SU-DHL-6 (cell line): ENCODE measurements around the gene SMAP1.

Experiments
- H2AFZ ChIP-seq: fragments of 200-600 bp; sonication (generic); 2 replicates; pipeline ENCODE4 v1.6.1; 2014; ENCODE audit warnings: low read depth, mild to moderate bottlenecking, moderate library complexity, mixed read lengths, antibody characterized with exemption, low read length; ENCODE audit not compliant: severe bottlenecking
- H3F3A ChIP-seq: fragments of 200-600 bp; shearing (Covaris generic); 2 replicates; pipeline ENCODE4 v1.6.0; 2016; ENCODE audit warnings: antibody characterized with exemption, mild to moderate bottlenecking; ENCODE audit not compliant: insufficient read depth
- H3K27ac ChIP-seq: fragments of 200-600 bp; sonication (generic); 2 replicates; pipeline ENCODE4 v1.5.1; 2016; ENCODE audit warnings: low read depth, mild to moderate bottlenecking, low read length, moderate library complexity, mixed read lengths
- H3K27me3 ChIP-seq: fragments of 200-600 bp; sonication (generic), shearing (Covaris generic); 2 replicates; pipeline ENCODE4 v1.6.0; 2014; ENCODE audit warnings: mild to moderate bottlenecking, low read length
- H3K36me3 ChIP-seq: fragments of 200-600 bp; sonication (generic); 2 replicates; pipeline ENCODE4 v1.6.1; 2014; ENCODE audit warnings: mild to moderate bottlenecking, low read length, mixed read lengths
- H3K4me2 ChIP-seq: fragments of 300-600, 200-600 bp; shearing (Covaris generic), sonication (generic); 2 replicates; pipeline ENCODE4 v1.6.0; 2014; ENCODE audit warnings: low read length, low read depth, mild to moderate bottlenecking; ENCODE audit not compliant: poor library complexity, severe bottlenecking
- H3K4me3 ChIP-seq: fragments of 200-600 bp; sonication (generic); 2 replicates; pipeline ENCODE4 v1.5.1; 2014; ENCODE audit warnings: antibody characterized with exemption, low read length, mild to moderate bottlenecking, mixed read lengths; ENCODE audit not compliant: insufficient read depth, poor library complexity, severe bottlenecking
- H3K79me2 ChIP-seq: fragments of 200-600 bp; sonication (generic); 2 replicates; pipeline ENCODE4 v1.6.1; 2014; ENCODE audit warnings: mild to moderate bottlenecking, low read length, moderate library complexity; ENCODE audit not compliant: insufficient read depth
- H3K9ac ChIP-seq: fragments of 200-600 bp; sonication (generic); 2 replicates; pipeline ENCODE4 v1.7.0; 2014; ENCODE audit warnings: mild to moderate bottlenecking, low read length
- H3K9me2 ChIP-seq: fragments of 200-600 bp; sonication (generic); replicated peaks from 2 replicates; pipeline ENCODE4 v1.6.1; 2014; ENCODE audit warnings: low read length; ENCODE audit not compliant: insufficient read depth
- H3K9me3 ChIP-seq: fragments of 200-600 bp; sonication (generic); 2 replicates; pipeline ENCODE4 v1.6.1; 2014; ENCODE audit warnings: low read length, mixed read lengths; ENCODE audit not compliant: insufficient read depth
- H4K20me1 ChIP-seq: fragments of 200-600 bp; sonication (generic); 2 replicates; pipeline ENCODE4 v1.6.1; 2014; ENCODE audit warnings: low read depth, mild to moderate bottlenecking, antibody characterized with exemption, low read length, moderate library complexity, mixed read lengths
- EZH2phosphoT487 ChIP-seq: fragments of 200-600 bp; sonication (generic), shearing (Covaris generic); conservative IDR thresholded peaks from 2 replicates; pipeline ENCODE4 v1.6.1; 2018; ENCODE audit warnings: mild to moderate bottlenecking, antibody characterized with exemption, low read length, moderate library complexity, mixed read lengths
- TF ChIP-seq, protein P1 (sequence below): fragments of 200-600 bp; sonication (generic); IDR thresholded peaks from one replicate; pipeline ENCODE4 v1.5.1; 2017; ENCODE audit warnings: antibody characterized with exemption, mild to moderate bottlenecking, low read length, moderate library complexity; ENCODE audit not compliant: insufficient read depth, poor library complexity, severe bottlenecking

The SMAP1 gene

DNA sequence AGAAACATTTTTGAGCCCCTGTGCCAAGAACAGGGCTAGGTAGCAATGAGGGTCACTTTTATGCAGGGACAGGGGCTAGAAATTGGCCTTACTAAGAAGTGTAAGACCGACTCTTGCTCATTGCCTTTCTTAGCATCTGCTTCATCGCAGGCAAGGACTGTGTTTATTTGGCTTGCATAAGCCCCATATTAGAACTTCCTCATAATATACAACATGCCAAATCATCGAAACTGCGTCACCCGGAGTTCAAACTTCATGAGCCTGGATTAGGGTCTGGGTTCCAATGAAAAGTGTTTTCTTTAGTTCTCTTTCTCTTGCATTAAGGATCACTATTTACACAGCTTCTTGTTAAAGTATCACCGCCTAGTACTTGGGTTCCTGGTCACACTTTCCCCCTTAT is 977 bp upstream of the SMAP1 start:
- H3K79me2 ChIP-seq, result peaks cover 37% of the 10 kb centered on the region
- 0 out of 2 replicates have a peak, but pooled peaks cover 5% of the 10 kb centered on the region for H3F3A ChIP-seq
- no peak overlapping the region for H3K27ac ChIP-seq
- TF ChIP-seq, protein P1, sequence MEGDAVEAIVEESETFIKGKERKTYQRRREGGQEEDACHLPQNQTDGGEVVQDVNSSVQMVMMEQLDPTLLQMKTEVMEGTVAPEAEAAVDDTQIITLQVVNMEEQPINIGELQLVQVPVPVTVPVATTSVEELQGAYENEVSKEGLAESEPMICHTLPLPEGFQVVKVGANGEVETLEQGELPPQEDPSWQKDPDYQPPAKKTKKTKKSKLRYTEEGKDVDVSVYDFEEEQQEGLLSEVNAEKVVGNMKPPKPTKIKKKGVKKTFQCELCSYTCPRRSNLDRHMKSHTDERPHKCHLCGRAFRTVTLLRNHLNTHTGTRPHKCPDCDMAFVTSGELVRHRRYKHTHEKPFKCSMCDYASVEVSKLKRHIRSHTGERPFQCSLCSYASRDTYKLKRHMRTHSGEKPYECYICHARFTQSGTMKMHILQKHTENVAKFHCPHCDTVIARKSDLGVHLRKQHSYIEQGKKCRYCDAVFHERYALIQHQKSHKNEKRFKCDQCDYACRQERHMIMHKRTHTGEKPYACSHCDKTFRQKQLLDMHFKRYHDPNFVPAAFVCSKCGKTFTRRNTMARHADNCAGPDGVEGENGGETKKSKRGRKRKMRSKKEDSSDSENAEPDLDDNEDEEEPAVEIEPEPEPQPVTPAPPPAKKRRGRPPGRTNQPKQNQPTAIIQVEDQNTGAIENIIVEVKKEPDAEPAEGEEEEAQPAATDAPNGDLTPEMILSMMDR, result no peak
- TF ChIP-seq EZH2phosphoT487, result no peak
- H3K4me2 ChIP-seq, result peak overlapping the region; percentile 94
- peak overlapping the region; percentile 87 for H3K4me3 ChIP-seq
- no peaks in the 10 kb centered on the region for H3K9me2 ChIP-seq
- H3K9me3 ChIP-seq, result no peaks in the 10 kb centered on the region
- no peaks in the 10 kb centered on the region for H3K27me3 ChIP-seq
- H3K36me3 ChIP-seq, result no peaks in the 10 kb centered on the region
- peak overlapping the region; percentile 80 for H3K9ac ChIP-seq
- H2AFZ ChIP-seq, result peak overlapping the region; percentile 96
- peaks cover 19% of the 10 kb centered on the region for H4K20me1 ChIP-seq

DNA sequence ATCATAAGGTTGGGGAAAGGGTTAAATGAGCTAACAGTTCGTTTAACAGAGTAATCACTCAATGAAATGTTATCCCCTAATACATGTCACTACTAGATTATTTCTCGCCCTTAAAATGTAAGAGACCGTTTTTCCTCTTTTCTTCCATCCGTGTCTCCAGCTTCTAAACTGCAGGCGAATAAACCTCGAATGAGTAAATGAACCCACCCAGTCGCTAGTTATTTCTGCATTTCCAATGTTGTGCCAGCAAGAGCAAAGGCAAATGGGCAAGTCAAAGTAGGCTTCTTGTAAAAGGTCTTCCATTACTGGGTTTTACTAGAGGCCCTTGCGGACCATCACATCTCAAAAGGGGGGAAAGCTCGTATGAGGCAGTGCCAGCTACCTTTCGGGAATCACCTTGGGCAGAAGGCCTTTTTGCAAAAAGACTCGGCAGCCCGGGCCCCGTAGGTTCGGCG is 400 bp upstream of the SMAP1 start:
- Histone ChIP-seq H2AFZ (peak overlapping the region; percentile 96), H3K27ac (peak overlapping the region; percentile 77), H4K20me1 (peaks cover 19% of the 10 kb centered on the region), H3K9ac (peak overlapping the region; percentile 80), H3F3A (0 out of 2 replicates have a peak, but pooled peaks cover 5% of the 10 kb centered on the region), H3K9me2 (no peaks in the 10 kb centered on the region), H3K4me3 (peak overlapping the region; percentile 87), H3K36me3 (no peaks in the 10 kb centered on the region), H3K9me3 (no peaks in the 10 kb centered on the region), H3K27me3 (no peaks in the 10 kb centered on the region), H3K79me2 (peaks cover 42% of the 10 kb centered on the region), H3K4me2 (peak overlapping the region; percentile 94)
- no peak for TF ChIP-seq EZH2phosphoT487
- TF ChIP-seq, protein P1, result no peak

DNA sequence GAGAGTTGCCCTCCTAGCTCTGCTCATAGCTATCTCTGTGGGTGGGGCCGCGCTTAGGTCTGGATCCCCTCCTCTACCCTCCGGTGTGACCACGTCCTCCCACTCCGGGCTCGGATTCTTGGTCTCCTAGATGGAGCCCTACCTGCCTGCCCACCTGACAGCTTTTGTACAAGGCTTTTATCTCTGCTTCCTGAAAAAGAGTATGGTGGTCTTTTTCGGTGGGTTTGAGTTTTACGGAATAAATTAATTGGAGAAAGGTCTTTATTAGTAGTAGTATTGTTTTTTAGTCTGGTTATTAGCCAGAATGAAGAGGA is 773 bp downstream of the SMAP1 start:
- Histone ChIP-seq H3K9ac (peak overlapping the region; percentile 80), H3K36me3 (no peaks in the 10 kb centered on the region), H3K27ac (peak overlapping the region; percentile 77; the same call in 1 of the 2 replicates), H3K4me2 (peak overlapping the region; percentile 94), H3K79me2 (peaks cover 54% of the 10 kb centered on the region), H3K4me3 (peak overlapping the region; percentile 87), H3K27me3 (no peaks in the 10 kb centered on the region), H3K9me2 (no peaks in the 10 kb centered on the region), H3K9me3 (no peaks in the 10 kb centered on the region), H3F3A (0 out of 2 replicates have a peak, but pooled peaks cover 5% of the 10 kb centered on the region), H2AFZ (peak overlapping the region; percentile 96), H4K20me1 (peaks cover 23% of the 10 kb centered on the region)
- TF ChIP-seq EZH2phosphoT487, result no peak
- TF ChIP-seq, protein P1, result no peak

DNA sequence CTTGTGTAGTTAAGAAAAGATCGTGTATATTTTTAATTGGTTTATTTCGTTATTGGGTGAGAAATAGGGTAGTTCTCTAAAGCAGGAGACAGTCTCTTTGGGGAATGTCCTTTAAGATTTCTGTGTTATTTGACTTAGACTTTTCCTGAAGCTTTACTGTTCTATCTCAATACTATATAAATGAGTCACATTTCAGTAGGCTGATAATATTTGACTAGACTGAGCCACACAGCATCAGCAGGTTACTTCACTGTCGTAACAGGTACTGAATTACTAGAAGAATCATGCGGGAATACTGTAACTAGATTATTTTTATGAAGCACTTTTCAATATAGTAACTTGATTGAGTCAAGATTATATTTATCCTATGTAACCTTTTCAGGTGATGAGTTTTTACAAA is 1.4 kb downstream of the SMAP1 start:
- H3K9ac ChIP-seq, result peak overlapping the region; percentile 80
- H2AFZ ChIP-seq, result no peak overlapping the region
- peaks cover 27% of the 10 kb centered on the region for H4K20me1 ChIP-seq
- peaks cover 61% of the 10 kb centered on the region for H3K79me2 ChIP-seq
- H3K4me3 ChIP-seq, result peak overlapping the region; percentile 87
- no peaks in the 10 kb centered on the region for H3K9me3 ChIP-seq
- TF ChIP-seq, protein P1, result no peak
- TF ChIP-seq EZH2phosphoT487, result no peak
- no peaks in the 10 kb centered on the region for H3K36me3 ChIP-seq
- H3F3A ChIP-seq, result 0 out of 2 replicates have a peak, but pooled peaks cover 5% of the 10 kb centered on the region
- no peak overlapping the region for H3K27ac ChIP-seq
- H3K9me2 ChIP-seq, result no peaks in the 10 kb centered on the region
- no peaks in the 10 kb centered on the region for H3K27me3 ChIP-seq
- H3K4me2 ChIP-seq, result peak overlapping the region; percentile 94
